Measurements from ENCODE around the gene NUP153.
A peak's percentile ranks its signal among the peaks of the same experiment; 100 is the strongest.
"Not testable (repeated sequence)": the region's sequence is repeated elsewhere in the genome, so short reads cannot be mapped to it uniquely, and the experiment has no call there.

The NUP153 gene

DNA sequence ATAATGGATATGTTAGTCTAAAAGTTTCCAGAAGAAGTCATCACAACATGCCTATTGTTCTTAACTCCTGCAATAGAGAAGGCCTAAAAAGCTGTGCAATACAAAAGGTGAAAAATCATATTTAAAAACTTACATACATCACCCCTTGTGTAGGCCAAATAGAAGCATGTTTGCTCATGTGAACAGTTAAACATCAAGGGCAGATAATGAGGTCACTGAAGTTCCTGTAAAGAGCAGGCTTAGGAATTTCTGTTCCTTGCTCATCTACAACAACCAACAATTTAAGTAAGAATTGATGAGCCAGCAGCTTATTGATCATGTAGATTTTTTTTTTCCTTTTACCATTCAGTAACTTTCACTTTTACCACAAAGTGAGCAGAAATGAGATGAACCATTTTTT, 7.5 kb upstream of the NUP153 start:
- DNase-seq, result no peak

DNA sequence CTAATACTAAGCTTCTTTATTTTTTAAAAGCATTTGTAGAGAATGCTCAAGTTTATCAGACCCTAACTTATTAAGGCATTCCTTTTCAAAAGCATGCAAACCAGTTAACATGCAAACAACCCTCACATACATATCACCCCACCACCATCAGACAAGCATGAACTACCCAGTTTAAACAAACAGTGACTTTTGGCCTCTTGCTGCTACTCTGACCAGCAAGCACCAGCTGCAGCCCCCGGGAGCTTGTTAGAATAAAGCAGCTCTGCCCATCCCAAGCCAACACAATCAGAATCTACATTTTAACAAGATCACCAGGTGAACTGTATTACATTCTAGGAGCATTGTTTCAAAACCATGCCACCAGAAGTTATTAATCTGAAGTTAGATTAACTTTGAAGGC, 5.9 kb upstream of the NUP153 start:
- no peak for DNase-seq

DNA sequence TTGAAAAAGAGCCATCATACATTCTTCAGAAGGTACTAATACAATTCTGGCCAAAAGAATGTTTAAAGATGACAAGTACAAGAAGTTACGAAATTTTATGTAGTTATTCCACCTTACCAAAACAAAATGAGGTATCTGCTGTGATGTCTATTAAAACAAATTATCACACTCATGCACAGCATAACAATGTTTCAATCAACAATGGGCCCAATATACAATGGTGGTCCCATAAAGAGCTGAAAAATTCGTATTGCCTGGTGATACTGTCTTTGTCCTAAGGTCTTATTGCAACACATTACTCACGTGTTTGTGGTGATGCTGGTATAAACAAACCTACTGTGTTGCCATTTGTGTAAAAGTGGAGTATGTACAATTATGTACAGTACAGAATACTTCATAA, 3.6 kb upstream of the NUP153 start:
- no peak for DNase-seq

DNA sequence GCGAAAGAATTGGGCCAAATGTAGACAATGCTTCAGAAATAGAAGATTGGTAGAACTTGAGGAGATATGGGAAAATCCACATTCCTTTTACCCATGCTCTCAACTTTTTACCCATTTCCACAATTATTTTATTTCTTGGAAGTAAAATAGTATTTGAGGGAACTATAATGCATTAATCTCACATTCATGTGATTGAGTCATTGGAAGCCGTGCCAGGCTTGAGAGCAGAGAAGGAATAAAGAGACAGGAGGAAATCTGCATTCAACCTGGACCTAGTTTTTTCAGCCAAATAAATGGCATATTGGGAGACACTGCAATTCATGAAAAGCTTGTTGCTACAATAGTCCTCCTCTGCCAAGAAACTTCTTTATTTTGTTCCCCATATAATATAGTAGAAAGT, 2.8 kb upstream of the NUP153 start:
- no peak for DNase-seq

DNA sequence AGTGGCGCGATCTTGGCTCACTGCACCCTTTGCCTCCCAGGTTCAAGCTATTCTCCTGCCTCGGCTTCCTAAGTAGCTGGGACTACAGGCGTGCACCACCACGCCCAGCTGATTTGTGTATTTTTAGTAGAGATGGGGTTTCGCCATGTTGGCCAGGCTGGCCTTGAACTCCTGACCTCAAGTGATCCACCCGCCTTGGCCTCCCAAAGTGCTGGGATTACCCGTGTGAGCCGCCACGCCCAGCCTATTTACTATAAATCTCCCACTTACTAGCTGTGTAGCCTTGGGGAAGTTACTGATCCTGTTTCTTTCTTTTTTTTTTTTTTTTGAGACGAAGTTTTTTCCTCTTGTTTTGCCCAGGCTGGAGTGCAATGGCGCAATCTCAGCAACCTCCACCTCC, 1.3 kb upstream of the NUP153 start:
- DNase-seq, result not testable (repeated sequence)

DNA sequence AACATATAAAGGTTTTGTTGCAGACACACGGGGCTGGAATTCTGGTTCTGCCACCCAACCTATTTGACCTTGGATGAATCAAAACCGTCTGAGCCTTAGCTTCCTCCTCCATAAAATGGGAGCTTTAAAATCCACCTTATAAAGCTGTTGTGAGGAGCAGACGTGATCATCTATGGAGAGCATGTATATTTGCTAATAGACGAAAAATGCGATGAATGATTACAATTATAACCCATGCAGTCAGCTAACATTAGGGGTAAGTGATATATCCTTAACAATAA, 586 bp upstream of the NUP153 start:
- DNase-seq, result no peak

DNA sequence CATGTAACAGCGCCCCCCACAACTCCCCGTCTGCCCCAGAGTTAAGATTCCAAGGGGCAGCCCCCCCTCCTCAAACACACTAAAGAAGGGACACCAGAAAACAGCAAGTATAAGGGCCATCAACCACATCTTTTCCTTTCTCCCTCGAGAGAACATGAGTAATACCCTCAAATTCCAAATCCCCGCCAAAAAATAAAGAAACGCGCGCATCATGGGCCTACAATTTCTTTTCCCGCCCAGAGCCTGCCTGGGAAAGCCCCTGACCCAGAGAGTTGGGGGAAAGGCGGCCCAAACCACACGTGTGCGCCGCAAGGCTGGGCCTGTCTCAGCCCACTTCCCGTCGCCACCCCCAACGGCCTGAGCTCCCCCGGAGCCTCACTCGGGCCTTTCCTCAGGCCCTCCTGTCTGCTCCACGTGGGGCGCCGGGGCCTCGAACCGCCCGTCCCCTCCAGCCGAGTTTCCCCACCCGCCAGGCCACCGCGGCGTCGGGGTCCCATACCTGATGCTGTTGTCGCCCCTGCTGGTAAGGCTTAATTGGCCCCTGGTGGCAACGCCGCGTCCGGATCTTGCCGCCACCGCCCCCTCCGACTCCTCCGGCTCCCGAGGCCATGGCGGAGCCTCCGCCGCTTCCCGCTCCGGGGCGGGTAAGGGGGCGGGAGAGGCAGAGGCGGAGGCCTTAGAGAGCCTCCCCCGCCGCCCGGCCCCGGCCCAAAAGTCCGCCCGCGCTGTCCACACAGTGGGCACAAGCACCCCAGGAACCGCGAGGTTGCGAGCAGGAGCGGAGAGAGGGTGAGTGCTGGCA, 746 bp downstream of the NUP153 start:
- peak; percentile 74 for DNase-seq

DNA sequence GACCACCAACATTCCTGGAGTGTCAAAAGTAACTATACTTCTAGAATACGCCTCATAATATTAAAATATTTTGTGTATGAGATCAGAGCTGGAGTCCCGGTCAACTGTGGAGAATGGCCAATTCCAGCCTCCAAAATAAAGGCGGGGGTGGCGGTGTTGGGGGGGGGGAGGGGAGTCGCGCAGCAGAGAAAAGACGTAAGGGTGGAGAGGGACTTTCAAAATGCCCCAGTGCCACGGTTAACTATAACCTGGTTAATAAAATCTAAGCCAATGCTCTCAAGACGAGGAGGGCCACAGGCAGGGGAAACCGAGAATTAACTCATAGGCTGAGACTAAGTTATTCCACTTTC, 1.3 kb downstream of the NUP153 start:
- DNase-seq, result peak; percentile 86

DNA sequence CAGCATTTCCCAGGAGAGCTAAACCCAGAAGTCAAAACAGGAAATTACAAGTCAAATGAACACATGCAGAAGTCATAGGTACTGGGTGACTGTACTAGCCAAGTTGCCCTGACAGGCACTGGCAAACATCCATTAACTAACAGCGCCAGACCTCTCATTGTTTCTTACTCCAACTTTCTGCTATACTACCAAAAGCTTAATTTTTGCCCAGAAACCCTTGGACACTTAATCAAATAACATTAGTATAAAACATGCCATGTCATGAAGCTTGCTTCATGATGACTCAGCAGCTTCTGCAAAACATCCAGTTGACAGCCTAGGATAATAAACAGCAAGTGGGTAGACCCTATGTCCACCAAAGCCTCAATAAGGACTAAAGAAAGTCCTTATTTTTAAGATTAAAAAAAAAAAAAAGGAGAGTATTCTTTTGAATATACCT, 3.5 kb downstream of the NUP153 start:
- peak; percentile 76 for DNase-seq

DNA sequence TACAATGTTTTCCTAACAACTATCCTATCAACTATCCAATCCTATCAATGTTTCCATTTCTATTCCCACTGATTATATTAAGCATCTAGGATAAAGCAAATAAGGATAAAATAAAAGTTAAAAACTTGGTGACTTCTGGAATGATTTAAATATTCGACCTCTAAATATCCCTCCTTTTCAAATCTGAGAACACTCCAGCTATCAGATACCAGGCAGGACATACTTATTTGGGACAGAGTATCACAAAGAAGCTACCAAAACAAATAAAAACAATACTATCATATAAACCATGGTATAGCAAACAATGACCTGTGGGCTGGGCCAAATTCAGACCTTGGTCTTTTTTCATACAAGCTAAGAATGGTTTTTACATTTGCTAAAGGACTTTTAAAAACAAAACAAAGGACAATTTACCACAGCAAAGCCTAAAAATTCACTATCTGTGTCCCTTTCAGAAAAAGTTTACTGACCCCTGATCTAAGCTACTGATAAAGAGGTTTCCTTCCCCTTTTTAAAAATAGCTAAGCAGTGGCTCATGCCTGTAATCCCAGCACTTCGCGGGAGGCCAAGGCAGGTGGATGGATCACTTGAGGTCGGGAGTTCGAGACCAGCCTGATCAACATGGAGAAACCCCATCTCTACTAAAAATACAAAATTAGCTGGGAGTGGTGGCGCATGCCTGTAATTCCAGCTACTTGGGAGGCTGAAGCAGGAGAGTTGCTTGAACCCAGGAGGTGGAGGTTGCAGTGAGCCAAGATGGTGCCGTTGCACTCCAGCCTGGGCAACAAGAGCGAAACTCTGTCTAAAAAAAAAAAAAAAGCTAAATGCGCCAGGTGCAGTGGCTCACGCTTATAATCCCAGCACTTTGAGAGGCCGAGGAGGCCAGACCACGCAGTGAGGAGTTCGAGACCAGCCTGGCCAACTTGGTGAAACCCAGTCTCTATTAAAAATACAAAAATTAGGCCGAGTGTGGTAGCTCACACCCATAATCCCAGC, 6.0 kb downstream of the NUP153 start:
- DNase-seq, result no peak

DNA sequence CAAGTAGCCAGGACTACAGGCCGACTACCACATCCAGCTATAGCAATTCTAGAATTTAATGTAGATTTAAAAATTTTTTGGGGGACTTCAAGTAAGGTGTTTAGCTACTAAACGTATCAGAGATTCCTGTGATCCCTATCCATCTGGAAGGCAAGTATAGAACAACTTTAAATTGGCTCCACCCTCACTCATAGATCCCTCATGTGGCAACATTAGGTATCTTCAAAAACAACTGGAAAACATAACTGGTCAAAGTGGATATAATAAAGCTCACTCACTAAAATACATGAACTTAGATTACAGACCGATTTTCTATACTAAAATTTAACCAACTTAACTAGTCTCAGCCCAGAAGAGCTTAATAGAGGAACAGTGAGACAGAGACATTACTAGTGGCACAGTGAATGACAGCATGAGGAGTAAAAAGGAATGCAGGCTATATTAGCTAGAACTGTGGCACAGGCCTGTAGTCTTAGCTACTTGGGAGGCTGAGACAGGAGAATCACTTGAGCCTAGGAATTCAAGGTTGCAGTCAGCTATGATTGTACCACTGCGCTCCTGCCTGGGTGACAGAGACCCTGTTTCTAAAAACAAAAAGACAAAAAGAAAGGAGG, 14.7 kb downstream of the NUP153 start:
- DNase-seq, result no peak

DNA sequence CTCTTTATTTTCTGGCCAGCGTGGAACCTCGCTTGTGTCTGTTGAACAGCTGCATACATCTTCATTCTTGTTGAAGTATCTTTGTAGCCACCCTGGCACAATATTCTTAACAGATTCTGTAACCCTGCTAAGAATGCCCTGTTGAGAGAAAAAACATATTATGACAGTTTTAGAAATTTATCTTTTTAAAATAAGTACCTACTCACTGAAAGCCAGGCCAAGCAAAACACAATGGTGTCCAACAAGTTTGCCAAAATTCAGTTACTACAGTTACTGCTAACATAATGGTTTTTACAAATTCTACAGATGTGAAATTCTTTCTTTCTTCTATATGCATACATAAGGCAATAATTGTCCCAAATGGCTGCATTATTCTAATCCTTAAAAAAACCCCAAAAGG, 18.2 kb downstream of the NUP153 start:
- peak; percentile 24 for DNase-seq

DNA sequence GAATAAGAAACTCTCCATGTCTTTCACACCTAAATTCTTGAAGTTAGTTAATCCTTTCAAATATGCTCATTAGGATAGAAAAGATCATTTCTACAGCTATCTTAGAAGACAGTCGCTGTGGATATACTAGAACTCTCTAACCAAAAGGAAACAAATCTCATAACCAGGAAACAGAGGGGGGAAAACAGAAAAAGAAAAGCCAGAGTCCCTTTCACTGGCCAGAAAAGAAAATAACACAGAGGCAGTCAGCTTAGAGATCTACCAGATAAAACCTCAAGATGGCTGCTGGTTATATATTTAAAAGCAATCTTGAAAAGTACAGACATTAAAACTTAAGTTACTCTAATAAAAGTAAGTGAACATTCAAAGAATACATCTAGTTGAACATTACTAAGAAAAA, 19.6 kb downstream of the NUP153 start:
- DNase-seq, result no peak

DNA sequence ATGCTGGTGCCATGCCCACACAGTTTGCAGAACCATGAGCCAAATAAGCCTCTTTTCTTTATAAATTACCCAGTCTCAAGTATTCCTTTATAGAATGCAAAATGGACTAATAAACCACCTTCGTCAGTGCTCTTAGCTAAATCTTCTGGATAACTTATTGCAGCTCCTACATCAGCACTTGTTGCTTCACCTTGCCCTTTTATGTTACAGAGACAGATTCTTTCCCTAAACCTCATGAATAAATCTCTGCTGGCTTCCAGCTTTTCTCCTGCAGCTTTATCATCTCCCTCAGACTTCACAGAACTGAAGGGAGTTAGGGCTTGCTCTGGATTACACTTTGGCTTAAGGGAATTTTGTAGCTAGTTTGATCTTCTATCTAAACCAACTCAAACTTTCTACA, 22.6 kb downstream of the NUP153 start:
- DNase-seq, result no peak

DNA sequence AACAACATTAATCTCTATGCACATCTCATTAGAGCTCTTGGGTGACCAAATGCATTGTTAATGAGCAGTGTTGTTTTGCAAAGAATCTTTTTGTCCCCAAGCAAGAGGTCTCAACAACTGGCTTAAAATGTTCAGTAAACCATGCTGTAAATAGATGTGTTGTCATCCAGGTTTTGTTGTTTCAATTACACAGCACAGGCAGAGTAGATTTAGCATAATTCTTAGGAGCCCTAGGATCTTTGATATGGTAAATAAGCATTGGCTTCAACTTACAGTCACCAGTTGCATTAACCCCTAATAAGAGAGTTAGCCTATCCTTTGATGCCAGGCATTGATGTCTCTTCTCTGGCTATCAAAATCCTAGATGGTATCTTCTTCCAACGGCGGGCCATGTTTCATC, 23.3 kb downstream of the NUP153 start:
- no peak for DNase-seq

DNA sequence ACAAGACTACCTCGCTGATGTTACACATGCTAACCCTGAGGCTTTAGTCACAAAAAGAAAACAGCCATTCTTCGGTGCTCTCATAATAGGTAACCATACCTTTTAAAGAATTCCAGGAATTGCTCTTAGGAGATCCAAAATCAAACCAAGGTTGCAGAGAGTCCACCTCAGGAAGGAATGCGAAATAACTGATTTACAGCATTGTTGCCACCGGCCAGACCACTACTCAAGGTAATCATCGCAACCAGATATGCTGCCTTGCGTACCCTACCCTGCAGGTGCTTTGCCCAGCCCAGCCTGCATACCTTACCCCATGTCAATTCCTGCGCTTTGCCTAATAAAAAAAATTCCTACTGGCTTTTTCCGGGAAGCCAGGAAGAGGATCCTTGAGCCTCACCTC, 27.0 kb downstream of the NUP153 start:
- DNase-seq, result no peak

DNA sequence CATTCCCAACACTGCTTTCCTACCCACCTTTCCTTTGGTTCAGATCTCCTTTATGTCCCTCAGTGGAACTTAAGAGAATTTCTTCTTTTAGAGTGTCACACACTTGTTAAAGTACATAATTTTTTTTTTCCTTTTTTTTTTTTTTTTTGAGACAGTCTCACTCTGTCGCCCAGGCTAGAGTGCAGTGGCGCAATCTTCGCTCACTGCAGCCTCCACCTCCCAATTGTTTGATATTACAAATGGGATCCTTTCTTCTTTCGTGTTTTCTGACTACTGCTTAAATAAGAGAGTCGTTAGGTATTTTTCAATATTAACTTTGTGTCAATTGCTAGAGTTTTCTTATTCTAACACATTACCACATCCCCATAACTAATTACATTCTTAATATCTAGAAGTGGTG, 29.1 kb downstream of the NUP153 start:
- DNase-seq, result no peak

DNA sequence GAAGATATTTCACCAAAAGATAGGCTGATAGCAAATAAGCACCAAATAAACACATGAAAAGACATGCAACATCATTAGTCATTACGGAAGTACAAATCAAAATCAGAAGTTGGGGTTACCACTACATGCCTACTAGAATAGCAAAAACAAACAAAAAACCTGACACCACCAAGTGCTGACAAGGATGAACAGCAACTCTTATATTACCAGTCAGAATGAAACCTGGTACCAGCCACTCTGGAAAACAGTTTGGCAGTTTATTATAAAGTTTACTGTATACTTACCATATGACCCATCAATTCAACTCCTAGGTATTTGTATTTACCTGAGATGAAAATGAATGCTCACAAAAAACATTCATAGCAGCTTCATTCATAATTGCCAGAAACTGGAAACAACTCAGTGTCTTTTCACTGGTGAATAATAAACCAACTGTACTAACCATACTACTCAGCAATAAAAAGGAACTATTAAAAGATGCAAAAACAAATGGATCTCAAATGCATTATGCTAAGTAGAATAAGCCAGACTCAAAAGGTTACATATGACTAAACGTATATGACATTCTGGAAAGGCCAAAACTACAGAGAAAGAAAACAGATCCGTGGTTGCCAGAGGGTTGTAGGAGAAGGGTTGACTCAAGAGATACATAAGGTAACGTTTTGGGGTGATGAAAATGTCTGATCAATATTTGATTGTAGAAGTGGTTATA, 33.0 kb downstream of the NUP153 start:
- no peak for DNase-seq

DNA sequence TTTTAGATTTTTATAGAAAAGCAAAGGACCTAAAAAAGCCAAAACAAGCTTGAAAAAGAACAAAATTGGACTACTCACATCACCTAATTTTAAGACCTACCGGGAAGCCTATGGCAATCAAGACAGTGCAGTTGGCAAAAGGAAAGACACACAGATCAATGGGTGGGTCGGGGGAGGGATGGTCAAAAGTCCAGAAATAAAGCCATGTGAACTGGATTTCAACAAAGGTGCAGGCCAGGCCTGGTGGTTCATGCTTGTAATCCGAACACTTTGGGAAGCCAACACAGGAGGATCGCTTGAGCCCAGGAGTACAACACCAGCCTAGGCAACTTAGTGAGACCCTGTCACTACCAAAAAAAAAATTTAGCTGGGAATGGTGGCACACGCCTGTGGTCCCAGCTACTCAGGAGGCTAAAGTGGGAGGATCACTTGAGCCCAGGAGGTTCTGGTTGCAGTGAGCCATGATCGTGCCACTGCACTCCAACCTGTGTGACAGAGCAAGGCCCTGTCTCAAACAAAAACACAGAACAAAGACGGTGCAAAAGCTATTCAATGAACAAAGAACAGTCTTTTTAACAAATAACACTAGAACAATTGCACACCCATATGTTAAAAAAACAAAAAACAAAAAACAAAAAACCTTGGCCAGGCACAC, 34.5 kb downstream of the NUP153 start:
- DNase-seq, result no peak

DNA sequence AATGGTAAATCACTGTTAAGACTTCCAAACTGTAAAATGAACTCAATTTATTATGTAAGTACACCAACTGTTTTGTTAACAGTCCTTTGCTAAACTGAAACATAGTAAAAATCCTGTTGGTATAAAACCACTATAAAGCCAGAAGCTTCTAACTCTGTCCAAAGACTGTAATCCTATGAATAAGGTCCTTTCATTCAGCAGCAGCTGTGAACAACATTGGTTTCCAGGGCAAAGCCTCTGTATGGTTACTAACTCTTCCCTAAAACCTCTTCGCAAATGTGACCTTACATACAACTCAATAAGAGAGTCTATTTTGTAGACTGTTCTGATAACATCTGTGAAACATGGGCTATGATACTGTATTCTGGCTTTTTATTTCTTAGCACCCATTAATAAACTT, 40.1 kb downstream of the NUP153 start:
- no peak for DNase-seq

DNA sequence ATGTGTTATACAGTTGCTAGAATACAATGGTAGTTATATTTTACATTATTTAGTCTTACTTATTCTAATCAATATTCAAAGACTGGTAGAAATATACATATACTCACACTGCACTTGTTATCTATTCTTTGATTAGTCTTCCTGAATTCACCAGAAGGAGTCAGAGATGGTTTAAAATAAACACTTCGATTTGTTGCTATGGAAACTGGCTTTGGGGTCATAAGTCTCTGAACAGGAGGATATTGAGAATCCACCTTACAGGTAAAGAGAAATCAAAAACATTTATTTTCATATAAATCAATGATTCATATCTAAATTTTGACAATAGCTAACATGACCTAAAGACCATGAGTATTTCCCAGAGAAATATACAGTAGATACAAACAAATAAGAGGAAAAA, 41.6 kb downstream of the NUP153 start:
- no peak for DNase-seq

DNA sequence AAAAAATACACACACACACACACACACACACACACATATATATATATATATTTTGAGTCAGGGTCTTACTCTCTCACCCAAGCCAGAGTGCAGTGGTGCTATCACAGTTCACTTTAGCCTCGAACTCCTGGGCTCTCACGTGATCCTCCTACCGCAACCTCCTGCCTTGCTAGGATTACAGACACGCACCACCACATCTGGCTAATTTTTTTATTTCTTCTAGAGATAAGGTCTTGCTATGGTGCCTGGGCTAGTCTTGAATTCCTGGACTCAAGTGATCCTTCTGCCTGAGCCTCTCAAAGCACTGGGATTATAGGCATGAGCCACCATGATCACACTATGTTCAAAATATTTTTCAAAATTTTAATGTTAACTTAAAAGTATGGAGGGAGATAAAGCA, 43.5 kb downstream of the NUP153 start:
- DNase-seq, result no peak
